CD4-positive, alpha-beta T cell treated with Interleukin-10 for 1 hour (primary cell): ENCODE data around the gene SRGAP3.

Experiments used
- DNase-seq: peaks from one replicate; pipeline ENCODE4 v3.0.0-alpha.2; 2020

SRGAP3 gene

DNA sequence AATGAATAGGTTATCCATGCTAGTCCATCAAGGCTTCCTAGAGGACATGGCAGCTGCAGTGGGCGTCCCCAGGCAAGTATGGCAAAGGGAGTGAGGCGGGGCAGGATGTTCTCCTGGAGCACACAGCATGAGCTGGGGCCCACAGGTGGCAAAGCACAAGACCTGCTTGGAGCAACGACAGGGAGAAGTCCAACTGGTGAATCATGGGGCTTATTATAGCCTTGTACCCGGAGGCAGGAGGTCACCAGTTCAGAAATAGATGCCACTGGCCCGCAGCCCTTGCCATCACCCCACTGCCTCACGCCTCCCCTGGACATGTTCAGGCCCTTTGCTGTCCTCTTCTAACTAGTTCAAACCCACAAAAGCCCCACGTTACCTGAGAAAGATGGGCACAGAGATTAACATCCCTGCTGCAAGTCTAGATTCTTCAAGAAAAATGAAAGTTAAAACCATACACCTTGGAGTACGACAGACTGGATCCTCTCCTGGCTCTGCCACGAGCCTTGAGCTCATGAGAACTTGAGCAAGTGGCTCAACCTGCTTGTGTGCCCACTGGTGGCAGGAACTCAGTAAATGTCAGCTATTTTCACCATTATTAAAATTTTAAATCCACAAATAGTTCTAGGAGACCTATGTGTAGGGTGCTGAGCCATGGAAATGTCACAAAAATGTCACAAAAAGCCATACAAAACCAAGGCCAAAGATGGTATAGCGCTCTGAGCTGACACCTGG, 1.8 kb upstream of the SRGAP3 start:
- no peak for DNase-seq

DNA sequence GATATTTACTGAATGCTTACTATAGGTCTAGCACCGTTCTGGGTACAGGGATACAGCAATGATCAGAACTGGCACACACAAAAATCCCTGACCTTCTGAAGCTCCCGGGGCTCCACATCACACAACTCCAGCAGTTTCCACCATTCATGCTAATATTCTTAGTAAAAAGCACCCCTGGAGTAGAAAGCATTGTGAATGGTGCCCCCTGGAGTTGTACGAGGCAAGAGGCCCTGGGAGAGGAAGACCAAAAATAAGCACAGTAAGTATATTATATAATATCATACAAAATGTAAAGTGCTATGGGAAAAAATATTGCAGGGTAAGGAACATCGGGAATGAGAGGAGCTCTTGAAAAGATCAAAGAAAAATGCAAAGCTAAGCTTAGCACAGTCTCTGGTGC, 790 bp upstream of the SRGAP3 start:
- DNase-seq, result no peak

DNA sequence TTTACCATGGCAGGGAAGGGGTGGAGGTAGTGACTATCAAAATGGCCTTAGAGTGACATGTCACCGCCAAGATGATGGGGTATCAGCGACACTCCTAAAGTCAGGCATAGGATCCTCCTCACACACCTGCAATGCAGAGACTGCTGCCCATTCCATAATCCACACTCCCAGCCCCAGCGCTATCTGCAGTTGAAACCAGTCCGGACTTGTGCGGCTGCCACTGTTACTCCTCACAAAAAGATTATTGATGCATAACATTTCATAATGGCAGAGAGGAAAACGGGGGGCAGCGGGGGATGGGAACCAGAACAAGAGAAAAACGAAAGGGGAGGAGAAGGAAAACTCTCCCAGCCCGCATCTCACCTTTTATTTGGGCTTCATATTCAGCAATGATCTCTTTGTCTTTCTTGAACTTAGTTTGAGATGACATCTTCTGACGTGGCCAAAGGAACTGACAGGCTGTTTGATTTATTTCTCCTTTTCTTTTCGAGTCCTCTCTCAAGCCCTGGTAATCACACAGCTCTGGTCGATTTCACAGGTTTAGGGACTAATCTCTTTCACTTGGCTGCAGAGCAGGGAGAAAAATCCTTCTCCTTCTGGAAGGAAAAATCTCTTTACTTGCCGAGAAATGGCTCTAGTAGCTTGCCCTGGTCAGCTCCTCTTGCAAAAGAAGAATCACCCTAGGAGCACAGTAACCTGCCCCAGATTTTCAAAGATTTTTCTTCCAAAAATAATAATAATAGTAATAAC, 749 bp downstream of the SRGAP3 start:
- no peak for DNase-seq

DNA sequence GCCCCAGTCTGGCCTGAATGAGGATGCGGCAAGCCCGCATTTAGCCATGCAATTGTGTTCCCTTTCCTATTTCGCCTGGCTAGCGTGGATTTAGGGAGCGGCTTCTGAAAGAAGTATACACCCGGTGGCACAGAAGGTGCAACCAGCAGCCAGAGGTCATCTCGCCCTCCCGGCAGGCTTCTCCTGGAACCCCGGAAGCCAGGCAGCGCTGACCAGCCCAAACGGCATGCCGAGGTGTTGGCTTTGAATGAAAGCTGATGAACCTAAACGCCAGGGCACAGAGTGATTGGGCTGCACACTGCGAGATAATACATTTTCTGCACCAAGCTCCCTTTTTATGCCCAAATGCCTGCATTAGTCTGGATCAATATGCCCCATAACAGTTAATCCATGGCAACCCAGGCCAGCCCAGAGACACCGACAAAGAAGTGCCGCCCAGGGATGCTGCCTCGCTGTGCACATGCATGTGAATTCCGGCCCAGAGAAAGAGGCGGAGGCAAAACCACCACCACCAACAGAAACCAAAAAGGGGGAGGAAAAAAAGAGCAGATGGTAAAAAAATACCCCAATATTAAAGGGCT, 1.4 kb downstream of the SRGAP3 start:
- no peak for DNase-seq

DNA sequence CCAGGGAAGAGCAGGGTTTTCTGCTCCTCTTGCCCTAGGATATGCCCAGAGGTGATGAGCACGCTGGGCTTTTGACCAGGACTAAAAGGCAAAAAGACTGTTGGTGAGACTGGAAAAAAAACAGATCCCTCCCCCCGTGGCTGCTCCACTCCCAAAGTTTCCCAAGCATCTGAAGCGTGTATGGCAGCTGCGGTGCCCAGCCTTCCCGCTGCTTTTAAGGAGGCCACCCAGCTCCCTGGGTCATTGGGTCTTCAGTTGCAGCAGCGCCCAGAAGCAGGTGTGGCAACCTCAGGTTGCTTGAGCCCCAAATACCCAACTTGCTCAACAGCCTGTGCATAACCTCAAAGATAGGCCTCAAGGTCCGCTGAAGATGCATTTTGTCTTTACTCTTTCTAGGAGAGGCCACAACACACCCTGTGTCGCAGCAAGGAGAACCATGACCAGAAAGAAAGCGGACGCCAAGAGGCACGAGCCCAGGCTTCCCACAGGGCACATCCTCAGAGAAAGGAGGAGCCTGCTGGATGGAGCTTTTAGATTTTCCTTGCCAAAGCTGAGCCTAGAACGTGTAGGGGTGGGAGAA, 2.0 kb downstream of the SRGAP3 start:
- no peak for DNase-seq

DNA sequence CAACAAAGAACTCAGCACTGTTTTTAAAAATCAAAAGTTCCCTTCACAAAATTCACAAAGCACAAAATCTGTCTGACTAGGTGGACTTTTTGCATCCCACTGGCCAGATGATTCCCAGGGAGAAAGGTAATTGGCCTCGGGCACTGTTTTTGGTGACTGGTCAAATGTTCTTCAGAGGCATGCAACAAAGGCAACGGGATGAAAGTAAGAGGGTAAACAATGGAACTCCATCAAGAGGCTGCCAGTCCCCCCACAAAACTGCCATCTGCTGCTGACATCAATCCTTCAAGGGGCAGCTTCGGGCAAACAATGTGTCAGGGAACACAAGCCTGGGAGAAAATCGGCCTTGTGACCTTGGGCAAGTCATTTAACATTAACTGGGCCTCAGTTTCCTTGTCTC, 3.3 kb downstream of the SRGAP3 start:
- DNase-seq, result no peak

DNA sequence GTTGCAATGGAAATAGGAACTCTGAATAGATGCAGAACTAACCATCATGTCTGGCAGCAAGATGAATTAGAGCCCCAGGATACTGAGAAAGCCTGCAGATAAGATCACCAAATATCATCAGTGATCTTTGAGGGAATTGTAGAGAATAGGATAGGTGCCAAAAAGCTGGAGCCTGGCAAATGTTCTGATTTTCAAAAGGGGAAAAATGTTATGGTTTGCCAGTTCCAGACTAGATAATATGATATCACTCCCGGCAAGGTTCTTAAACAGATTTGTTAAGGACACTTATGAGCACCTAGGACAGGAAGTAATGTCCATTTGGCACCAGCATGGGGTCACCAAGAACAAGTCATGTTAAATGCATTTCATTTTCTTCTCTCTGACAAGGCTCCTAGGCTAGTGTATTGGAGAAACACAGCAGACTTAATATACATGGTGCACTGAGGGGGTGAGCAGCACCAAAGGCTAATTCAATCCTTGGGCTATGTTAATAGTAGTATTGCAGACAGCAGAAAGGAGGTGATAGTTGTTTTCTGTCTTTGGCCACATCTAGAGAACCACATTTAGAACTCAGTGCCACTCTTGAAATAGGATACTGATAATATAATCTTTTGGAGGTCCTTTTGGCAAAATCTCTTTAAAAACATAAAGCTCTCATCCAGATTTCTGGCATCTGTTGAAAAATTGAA, 4.8 kb downstream of the SRGAP3 start:
- no peak for DNase-seq

DNA sequence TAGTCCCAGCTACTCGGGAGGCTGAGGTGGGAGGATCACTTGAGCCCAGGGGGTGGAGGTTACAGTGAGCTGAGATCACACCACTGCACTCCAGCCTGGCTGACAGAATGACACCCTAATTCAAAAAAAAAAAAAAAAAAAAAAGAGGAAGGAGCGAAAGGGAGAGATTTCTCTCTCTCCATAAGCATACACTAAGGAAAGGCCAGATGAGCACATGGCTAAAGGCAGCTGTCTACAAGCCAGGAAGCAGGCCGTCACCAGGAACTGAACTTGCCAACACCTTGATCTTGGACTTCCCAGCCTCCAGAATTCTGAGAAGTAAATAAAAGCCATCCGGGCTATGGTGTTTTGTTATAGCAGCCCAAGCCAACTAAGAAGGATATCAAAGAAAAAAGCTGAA, 7.5 kb downstream of the SRGAP3 start:
- DNase-seq, result no peak

DNA sequence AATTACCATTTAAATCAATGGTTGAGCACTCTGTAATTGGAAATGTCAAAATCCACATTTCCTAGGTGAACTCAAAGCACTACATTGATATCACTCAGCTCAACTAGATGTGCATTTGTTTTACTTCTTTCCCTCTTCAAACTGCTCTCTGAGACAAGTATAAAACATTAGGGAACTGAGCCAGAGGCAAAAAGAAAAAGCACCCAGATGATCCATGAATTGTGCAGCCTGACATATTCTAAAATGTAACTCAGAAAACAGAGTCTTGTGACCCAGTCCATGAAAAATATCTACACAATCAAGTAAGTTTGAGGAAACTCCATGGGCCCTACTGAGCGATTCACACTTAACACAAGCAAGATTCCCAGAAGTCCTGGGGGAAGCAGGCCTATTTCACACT, 9.8 kb downstream of the SRGAP3 start:
- DNase-seq, result no peak

DNA sequence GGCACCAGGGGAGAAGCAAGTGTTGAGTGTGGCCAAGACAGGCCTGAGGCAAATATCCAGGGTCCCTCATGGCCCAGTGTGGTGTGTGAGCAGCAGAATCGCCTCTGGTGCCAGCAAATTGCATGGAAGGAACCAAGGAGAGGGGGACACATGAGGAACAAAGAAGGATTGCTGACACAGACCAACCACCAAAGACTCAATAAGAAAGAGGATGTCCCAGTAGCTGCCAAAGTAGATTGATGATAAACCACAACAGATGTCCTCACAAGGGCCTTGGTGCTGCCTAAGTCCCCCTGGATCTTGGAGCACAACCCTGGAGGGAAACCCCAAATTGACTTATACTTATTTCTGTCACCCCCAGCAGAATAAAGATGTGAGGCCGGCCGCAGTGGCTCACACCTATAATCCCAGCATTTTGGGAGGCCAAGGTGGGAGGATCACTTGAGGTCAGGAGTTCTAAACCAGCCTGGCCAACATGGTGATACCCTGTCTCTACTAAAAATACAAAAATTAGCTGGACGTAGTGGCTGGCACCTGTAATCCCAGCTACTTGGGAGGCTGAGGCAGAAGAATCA, 10.6 kb downstream of the SRGAP3 start:
- DNase-seq, result no peak

DNA sequence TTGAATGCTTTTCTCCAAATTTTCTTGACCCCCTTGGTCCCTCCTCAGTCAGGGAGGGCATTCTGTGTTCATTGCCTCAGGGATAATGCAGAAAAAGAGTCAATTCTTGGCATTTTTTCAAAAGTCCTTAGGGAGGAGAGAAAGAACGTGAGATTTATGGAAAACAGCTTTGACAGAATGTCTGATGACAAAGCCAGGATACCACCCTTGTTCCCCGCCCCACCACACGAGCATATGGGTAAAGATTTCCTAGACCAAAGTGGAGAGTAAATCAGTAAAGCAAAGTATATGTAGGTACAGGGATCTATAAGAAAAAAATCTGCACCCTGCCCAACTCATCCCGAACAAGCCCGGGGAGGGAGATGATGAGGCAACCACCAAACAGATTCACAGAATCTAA, 11.2 kb downstream of the SRGAP3 start:
- no peak for DNase-seq

DNA sequence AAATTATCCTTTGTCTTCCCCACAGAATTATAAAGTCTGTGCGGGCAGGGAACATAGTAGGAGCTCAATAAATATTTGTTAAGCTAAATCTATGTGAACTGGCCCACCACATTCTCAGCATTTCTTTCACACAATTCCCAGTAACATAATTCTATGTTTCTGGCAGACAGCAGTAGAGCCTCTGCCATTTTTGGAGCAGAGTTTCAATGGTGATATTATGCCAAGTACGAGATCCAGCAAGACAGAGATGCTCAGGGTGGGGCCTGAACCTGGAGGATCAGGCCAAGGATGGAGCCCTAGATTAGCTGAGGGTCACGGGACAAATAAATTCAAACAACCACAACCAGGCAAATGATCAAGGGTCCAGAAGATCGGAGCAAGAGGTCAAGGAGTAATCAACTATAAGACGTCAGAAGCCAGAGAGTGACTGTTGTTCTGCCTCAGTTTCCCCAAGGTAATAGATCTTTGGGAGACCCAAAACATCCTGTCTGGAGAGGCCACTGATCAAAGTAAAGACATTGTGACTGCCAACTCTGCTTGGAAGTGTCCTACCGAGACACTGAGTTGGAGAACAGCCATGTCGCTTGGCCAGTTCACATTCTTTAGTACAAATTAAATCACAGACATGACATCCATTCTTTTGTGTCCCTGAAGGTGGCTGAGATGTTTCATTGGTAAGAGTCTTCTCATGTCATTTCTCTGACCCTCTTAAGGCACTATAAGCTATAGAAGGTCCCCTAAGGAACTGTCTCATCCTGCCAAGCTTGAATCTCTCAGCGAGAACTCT, 15.4 kb downstream of the SRGAP3 start:
- no peak for DNase-seq

DNA sequence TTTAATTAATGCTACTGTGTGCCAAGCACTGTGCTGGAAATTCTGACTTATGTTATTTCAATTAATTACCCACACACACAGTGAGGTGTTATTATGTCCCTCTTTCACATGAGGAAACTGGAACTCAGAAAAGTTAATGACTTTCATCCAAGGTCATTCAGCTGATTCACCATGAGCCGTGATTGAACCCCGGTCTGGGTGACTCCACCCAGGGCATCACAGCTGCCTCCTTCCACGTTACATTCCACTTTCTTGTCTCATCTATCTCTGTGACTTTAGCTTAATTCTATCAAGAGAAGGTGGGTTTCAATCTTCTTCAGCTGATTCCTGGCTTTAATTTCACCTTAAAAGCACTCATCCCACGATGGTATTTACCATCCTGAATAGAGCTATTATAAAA, 16.3 kb downstream of the SRGAP3 start:
- DNase-seq, result no peak

DNA sequence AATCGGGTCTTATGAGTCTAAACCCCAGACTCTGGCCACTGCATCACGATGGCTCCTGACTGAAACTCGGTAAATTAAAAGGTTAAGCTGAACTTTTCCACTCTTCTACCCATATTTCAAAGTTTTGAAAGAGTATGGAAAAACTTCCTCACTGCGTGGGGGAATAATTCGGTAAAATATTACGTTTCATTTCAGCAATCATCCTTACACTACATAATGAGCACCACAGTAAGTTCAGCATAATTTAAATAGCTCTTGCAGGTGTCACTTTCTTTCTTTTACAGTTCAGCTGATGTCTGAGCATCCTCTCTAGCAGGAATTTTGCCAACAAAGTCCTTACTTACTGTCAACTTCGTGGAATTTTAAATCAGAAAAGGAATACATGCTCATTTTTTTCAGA, 17.5 kb downstream of the SRGAP3 start:
- no peak for DNase-seq

DNA sequence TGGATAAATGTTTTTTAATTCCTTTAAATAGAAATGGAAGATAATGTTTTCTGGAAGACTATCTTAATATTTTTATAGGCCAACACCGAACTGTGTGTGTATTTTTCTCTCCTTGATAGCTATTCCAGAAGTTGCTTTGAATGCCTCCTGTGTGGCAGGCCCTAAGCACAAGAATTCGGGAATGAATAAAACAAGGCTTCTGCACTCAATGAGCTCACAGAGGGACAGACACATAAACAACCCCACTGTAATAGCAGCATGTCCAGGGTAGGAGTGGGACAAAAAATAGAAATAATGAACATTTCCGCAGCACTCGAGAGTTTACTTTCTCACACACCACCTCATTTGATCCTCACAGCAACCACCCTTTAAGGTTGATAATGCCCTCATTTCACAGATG, 18.0 kb downstream of the SRGAP3 start:
- DNase-seq, result no peak

DNA sequence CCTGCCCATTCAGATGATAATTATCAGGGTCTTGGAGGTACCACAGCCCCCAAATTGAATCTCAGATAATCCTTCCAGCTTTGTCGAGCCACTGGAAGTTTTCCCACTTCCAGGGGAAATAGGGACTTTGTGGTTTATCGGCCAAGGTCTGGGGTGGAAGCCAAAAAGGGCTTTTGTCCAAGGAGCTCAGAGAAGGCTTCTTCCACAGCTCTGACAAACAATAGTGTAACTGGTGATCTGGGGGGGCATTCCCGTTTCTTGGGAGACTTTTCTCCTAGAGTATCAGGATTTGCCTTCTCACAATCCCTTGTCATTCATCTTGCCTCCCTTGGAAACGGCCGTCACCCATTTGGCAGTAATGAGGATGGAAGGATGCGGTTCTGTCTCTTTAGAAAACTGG, 18.4 kb downstream of the SRGAP3 start:
- DNase-seq, result no peak

DNA sequence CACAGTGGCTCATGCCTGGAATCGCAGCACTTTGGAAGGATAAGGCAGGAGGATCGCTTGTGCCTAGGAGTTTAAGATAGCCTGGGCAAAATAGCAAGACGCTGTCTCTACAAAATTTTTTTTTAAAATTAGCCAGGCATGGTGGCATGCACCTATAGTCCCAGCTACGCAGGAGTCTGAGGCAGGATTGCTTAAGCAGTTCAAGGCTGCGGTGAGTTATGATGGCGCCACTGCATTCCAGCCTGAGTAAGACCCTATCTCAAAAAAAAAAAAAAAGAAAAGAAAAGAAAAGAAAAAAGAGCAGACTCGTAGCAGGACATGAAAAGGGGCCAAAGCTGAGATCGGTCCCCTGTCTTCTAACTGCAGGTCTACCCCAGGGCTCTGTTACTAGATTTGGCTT, 18.9 kb downstream of the SRGAP3 start:
- DNase-seq, result no peak

DNA sequence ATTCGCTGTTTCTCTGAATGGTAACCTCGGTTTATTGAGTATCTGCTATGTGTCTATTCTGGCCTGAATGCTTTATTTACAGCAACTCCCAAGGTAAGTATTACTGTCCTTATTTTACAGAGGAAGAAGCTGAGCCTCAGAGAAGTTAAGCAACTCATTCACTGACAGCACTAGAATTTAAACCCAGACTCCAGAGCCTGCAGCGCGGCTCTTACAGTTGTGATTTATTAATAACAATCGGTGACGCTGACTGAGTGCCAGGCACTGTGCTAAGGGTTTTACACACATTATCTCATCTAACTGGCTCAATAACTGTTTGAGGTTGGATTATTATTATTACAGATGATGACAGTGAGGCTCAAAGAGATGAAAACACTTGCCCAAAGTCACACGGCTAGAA, 19.6 kb downstream of the SRGAP3 start:
- DNase-seq, result no peak

DNA sequence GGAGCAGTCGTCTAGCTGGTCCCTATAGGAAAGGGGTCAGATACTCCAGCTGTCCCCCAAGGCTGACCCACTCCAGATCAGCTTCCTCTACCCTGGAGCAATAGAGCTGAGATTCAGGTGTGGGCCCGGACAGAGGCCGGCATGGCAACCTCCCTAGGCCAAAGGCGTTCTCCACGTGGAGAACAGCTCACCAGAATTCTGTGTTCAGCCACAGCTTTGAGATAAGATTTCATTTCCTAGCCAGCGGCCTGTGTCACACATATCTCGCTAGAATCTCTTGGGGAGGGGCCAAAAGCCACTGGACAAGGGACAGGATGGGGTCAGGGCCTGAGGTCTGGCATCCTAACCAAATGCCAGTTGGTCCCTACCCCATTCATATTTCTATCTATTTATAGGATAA, 20.1 kb downstream of the SRGAP3 start:
- no peak for DNase-seq

DNA sequence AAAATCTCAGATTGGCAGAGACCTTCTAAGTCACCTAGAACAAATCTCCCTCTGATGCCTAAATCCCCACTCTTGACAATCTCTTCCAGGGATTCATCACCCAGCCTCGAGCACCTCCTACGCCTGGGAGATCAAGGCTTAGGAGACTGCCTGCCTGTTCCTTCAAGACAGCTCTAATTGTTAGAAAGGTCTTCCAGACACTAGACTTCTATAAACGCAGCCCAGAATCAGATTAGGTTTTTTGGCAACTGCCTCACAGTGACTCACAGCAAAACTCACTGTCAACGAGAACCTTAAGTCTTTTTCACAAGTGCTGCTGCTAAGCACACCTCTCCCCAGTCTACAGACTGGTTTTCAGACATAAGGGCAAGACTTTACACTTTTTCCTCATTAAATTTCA, 23.1 kb downstream of the SRGAP3 start:
- no peak for DNase-seq

DNA sequence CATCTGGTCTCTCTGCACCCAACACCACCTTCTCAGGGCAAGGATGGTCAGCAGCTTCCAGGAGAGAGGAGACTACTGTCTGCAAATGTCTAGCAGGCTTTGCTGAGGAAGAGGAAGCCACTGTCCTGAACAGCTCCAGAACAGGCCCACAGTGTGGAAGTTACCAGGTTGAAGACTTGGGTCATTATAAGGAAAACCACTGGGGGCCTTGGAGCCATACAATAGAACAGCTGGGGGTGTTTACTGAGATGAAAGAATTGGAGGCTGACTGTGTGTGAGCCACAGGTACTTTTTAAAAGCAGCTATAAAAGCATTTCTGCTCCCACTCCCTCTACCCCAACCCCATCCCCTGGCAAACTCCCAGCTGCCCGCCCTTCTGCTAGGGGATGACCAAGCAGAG, 24.2 kb downstream of the SRGAP3 start:
- no peak for DNase-seq

DNA sequence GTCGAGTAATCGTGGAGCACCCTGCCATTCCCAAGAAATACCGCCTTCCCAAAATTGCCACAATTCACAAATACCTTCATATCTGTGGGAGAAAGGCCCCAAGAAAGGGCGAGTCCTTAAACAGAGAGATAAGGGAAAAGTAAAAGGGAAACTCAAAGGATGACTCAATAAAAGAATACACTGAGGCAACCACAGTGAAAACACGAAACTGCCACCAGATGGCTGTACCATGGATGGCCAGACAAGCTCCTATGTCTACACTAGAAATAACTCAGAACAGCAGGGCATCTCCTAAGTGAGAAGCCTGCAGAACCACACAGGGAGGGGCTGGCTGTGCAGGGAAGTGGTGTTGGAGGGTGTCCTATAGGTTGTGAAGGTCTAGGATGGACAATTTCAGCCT, 25.0 kb downstream of the SRGAP3 start:
- no peak for DNase-seq
